Prostate gland (tissue), 2 donors: Measurements from ENCODE around the gene TUBB4B. TPM values are rescaled to one million over a fixed set of nuclear protein-coding genes. Genes with fewer than 3 reads are reported as not detected.

Source experiments
- DNase-seq: peaks from one replicate; pipeline ENCODE4 v3.0.0-alpha.2; 2019; ENCODE audit warnings: low spot score
- H3K27ac ChIP-seq, 2 donors: fragments of 200-600 bp; sonication (generic); 2 replicates each; pipeline ENCODE4 v1.5.1; 2017 to 2019
- H3K27me3 ChIP-seq: fragments of 200-600 bp; sonication (generic); replicated peaks from 2 replicates; pipeline ENCODE4 v1.5.1; 2019; ENCODE audit not compliant: insufficient read depth
- H3K36me3 ChIP-seq, 2 donors: fragments of 200-600 bp; sonication (generic); 1 replicate in 1 of 2; 2 replicates in 1 of 2; pipeline versions ENCODE4 v1.5.1 to v1.8.1; 2017 to 2019
- H3K4me1 ChIP-seq: fragments of 200-600 bp; sonication (generic); replicated peaks from 2 replicates; pipeline ENCODE4 v1.5.1; 2019
- H3K4me3 ChIP-seq, 2 donors: fragments of 200-600 bp; sonication (generic); 2 replicates each; pipeline ENCODE4 v1.5.1; 2017 to 2019
- H3K9me3 ChIP-seq: fragments of 200-600 bp; sonication (generic); 2 replicates; pipeline ENCODE4 v1.5.1; 2017
- CTCF ChIP-seq, 4 experiments: fragments of 200-600 bp in 2 of 4; fragments of 450-650 bp in 2 of 4; sonication (generic) in 2 of 4; IDR thresholded peaks; 1 replicate in 3 of 4; 2 replicates in 1 of 4; pipeline ENCODE4 v1.5.1; 2016 to 2019; ENCODE audit warnings: antibody characterized with exemption in 4 of 4, mild to moderate bottlenecking in 2 of 4, moderate library complexity in 2 of 4
- POLR2A ChIP-seq: fragments of 450-650 bp; IDR thresholded peaks from one replicate; pipeline ENCODE4 v1.6.1; 2016; ENCODE audit warnings: antibody characterized with exemption, mild to moderate bottlenecking
- POLR2AphosphoS5 ChIP-seq: sonication (generic); formaldehyde crosslinking; IDR thresholded peaks from one replicate; pipeline ENCODE4 v1.6.1; 2017; ENCODE audit warnings: antibody characterized with exemption
- WGBS: methylation state at CpG from one replicate; pipeline ENCODE4 v1.1.5; 2018; 5-methylcytosine and 5-hydroxymethylcytosine counted together
- intact Hi-C: fragments of 100-400 bp; cut with DNase I; formaldehyde crosslinking; loops from one replicate; pipeline ENCODE4 v1.14.2; 2022
- total RNA-seq, 2 donors: library from RNA; depleted of rRNA; stranded (reverse); fragments of >200 nt; gene quantifications; one replicate each; pipeline ENCODE4 v1.1.0, GENCODE V29; 2016

Gene TUBB4B
- total RNA-seq, 2 donors from 2014 or later = 279 to 484 TPM

DNA sequence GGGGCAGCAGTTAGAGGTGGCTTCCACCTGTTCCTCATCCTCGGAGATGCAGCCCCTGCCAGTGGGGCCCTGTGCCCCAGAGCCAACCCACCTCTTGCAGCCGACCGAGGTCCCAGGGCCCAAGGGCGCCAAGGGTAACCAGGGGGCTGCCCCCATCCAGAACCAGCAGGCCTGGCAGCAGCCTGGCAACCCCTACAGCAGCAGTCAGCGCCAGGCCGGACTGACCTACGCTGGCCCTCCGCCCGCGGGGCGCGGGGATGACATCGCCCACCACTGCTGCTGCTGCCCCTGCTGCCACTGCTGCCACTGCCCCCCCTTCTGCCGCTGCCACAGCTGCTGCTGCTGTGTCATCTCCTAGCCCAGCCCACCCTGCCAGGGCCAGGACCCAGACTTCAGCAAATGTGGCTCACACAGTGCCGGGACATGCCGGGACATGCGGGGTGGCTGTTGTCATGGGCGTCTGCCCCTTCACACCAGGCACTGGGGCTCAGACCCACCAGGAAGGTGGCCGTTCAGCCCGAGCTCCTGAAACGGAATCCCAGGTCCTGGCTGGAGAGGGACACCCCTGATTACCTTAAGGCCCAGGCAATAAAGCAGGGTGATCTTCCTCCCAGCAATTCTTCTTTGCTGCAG, 15.3 kb upstream of the TUBB4B start:
- WGBS = 56% methylated on average over 21 of the region's 21 CpGs
- peak overlapping the region in 1 of 2 donors; percentile 79 for H3K27ac ChIP-seq

GRCh38 chr9:137226338-137227053, 14.6 kb upstream of the TUBB4B start:
- DNase-seq = no peak
- Histone ChIP-seq H3K4me3 (no peak overlapping the region), H3K9me3 (no peaks in the 10 kb centered on the region), H3K4me1 (peaks cover 4% of the 10 kb centered on the region), H3K27ac (peak overlapping the region; percentile 66 to 79), H3K27me3 (peaks cover 4% of the 10 kb centered on the region), H3K36me3 (no peaks in the 10 kb centered on the region)
- intact Hi-C loops = loop anchor here (5.0 kb wide), 1 partner anchor 109 kb away; no protein-coding TSS in a partner anchor
- no peak for TF ChIP-seq POLR2AphosphoS5
- TF ChIP-seq POLR2A = no peak
- TF ChIP-seq CTCF (IDR thresholded peaks at IDR 0.05) = no peak
- 50% methylated on average over 18 of the region's 18 CpGs for WGBS

More for the DNA sequence above, 15.3 kb upstream of the TUBB4B start:
- intact Hi-C loops = loop anchor here (5.0 kb wide), 1 partner anchor 109 kb away; no protein-coding TSS in a partner anchor
- Histone ChIP-seq H3K36me3 (no peaks in the 10 kb centered on the region), H3K4me1 (peaks cover 4% of the 10 kb centered on the region), H3K4me3 (no peak overlapping the region), H3K9me3 (no peaks in the 10 kb centered on the region), H3K27me3 (peaks cover under 1% of the 10 kb centered on the region)
- no peak for DNase-seq
- TF ChIP-seq POLR2AphosphoS5 = no peak
- TF ChIP-seq POLR2A = no peak
- TF ChIP-seq CTCF (IDR thresholded peaks at IDR 0.05) = no peak

DNA sequence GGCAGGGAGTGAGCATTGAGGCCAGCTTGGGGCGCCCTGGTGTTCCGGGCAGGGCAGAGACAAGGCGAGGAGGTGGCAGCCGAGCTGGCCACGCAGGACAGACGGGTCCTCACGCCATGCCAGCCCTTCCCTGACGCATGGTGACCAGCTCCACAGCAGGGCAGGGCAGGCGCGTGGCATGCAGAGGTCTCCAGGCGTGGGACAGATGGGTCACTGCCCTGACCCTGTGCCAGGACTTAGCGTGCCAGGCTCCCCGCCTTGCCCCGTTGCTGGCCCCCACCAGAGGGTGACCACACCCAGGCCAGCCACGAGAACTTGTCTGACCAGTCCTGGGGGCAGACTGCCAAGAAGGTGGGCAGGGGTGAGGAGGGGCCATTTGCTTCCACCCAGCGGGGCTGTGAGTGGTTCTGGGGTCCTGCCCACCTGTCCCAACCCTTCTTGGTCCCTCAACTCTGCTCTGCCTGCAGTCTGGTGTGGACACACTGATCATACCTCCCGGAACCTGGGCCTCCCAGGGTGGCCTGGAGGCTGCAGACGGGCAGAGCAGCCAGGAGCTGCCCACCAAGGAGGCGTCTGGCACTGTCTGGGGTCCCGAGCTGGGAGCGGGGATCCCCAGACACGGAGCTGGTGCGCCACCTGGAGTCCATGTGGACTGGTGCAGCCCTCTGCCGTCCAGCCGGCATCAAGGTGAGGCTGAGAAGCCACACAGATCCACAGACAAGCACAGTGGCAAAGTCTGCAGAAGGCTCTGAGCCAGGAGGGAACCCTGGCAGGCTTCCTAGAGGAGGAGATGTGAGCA, 13.8 kb upstream of the TUBB4B start, which contains the start of gene RNF224:
Gene RNF224, plus strand, starts transcription at position 449 of the 799 bp plus-strand sequence. CDS start 834 bp downstream, outside the sequence.
- no peak within 1 kb of the TSS for H3K4me3 ChIP-seq
- peak within 1 kb of the TSS; percentile 66 to 79 for H3K27ac ChIP-seq
- 24% methylated on average over 23 of the region's 25 CpGs for WGBS
- peak; percentile 79 for DNase-seq
- no peaks in the 10 kb centered on the region for H3K36me3 ChIP-seq
- TF ChIP-seq POLR2A (no peak), CTCF (IDR thresholded peaks at IDR 0.05) (peak; percentile 57 to 98 (median 88)), POLR2AphosphoS5 (no peak)
- peaks cover 4% of the 10 kb centered on the region for H3K4me1 ChIP-seq
- peaks cover 4% of the 10 kb centered on the region for H3K27me3 ChIP-seq
- intact Hi-C loops = loop anchor here (5.0 kb wide), 1 partner anchor 110 kb away; no protein-coding TSS in a partner anchor
- no peaks in the 10 kb centered on the region for H3K9me3 ChIP-seq

DNA sequence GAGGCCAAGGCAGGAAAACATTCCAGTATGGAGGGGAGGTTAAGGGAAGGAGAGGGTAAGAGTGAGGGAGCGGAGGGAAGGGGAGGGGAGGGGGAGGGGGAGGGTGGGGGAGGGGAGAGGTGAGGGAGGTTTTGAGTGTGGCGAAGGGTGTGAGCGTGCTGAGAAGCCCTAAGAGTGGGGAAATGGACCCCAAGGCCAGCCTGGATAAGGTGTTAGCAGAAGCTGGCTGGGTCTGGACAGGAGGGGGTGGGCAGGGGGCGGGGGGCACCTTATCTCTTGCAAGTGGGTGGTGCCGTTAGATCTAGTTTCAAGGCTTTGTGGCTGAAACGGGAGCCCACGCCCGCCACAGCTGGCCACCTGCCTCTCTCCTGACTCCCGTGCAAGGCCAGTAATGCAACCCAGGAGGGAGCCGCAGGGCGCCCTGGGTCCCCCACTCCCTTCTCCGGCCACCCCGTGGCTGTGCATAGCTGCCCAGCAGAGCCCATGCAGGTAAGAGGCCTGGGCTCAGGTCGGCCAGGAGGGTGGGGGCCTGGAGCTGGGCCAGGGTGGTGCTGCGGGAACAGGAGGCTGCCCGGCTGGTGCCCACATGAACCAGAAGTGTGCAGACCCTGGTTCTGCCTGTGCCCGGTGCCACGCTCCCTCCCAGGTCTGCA, 13.1 kb upstream of the TUBB4B start:
- H3K4me1 ChIP-seq = peaks cover 4% of the 10 kb centered on the region
- no peak for TF ChIP-seq POLR2AphosphoS5
- no peak for TF ChIP-seq CTCF (IDR thresholded peaks at IDR 0.05)
- TF ChIP-seq POLR2A = no peak
- no peak overlapping the region for H3K4me3 ChIP-seq
- no peak overlapping the region for H3K27ac ChIP-seq
- H3K36me3 ChIP-seq = no peaks in the 10 kb centered on the region
- intact Hi-C loops = loop anchor here (5.0 kb wide), 1 partner anchor 111 kb away; no protein-coding TSS in a partner anchor
- H3K9me3 ChIP-seq = no peaks in the 10 kb centered on the region
- DNase-seq = no peak
- 37% methylated on average over 18 of the region's 18 CpGs for WGBS
- H3K27me3 ChIP-seq = peaks cover 4% of the 10 kb centered on the region
